ENCODE results near the gene MAPKBP1.

Gene MAPKBP1

GRCh38 chr15:41782371-41783282 is 8.3 kb downstream of the MAPKBP1 start:
- no peak for DNase-seq (ENCODE audit: low read depth)
- TF ChIP-seq, protein P1, sequence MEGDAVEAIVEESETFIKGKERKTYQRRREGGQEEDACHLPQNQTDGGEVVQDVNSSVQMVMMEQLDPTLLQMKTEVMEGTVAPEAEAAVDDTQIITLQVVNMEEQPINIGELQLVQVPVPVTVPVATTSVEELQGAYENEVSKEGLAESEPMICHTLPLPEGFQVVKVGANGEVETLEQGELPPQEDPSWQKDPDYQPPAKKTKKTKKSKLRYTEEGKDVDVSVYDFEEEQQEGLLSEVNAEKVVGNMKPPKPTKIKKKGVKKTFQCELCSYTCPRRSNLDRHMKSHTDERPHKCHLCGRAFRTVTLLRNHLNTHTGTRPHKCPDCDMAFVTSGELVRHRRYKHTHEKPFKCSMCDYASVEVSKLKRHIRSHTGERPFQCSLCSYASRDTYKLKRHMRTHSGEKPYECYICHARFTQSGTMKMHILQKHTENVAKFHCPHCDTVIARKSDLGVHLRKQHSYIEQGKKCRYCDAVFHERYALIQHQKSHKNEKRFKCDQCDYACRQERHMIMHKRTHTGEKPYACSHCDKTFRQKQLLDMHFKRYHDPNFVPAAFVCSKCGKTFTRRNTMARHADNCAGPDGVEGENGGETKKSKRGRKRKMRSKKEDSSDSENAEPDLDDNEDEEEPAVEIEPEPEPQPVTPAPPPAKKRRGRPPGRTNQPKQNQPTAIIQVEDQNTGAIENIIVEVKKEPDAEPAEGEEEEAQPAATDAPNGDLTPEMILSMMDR (IDR thresholded peaks at IDR 0.05; ENCODE audit: low read length, missing control alignments), result no peak
- no peak overlapping the region for H3K4me3 ChIP-seq (replicated peaks; ENCODE audit: low read depth, low read length)

GRCh38 chr15:41783296-41783695 is 9.0 kb downstream of the MAPKBP1 start:
- no peak for DNase-seq (ENCODE audit: low read depth)
- H3K4me3 ChIP-seq (replicated peaks; ENCODE audit: low read depth, low read length), result no peak overlapping the region
- TF ChIP-seq, protein P1 (IDR thresholded peaks at IDR 0.05; ENCODE audit: low read length, missing control alignments), result no peak

DNA sequence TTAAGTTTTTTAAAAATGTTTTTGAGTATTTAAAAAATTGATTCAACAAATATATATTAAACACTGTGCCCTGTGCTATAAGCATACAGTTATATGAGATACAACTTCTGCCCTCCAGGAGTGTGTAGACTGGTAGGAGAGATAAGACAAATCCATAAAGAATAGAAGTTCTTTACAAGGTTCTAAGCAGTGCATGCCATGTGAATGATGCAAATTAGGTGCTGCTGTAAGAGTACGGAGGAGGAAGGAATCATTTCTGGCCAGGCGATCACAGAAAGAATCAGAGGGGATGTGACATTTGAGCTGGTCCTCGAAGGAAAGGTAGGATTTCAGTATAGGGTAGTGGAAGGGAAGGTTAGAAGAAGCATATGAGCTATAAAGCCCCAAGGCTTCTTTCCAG is 14.0 kb downstream of the MAPKBP1 start:
- no peak overlapping the region for H3K4me3 ChIP-seq (replicated peaks; ENCODE audit: low read depth, low read length)
- TF ChIP-seq, protein P1 (IDR thresholded peaks at IDR 0.05; ENCODE audit: low read length, missing control alignments), result no peak
- no peak for DNase-seq (ENCODE audit: low read depth)

DNA sequence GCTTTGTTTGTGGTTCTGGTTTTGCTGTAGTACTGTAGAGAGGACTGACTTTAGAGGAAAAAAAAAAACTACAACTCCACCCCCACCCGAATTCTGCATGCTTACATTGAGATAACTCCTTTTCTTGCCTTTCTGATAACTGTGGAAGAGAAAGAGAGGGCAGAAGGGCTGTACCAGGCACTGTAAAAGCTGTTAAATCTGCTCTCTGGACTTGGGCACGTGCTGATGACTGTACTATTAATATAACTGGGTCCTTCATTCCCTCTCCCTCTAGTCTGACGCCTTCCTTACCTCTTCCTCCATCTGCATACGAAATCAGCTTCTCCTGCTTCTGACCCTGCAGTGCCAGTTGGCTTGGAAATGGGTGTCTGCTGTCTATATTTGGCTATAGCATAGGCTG is 15.0 kb downstream of the MAPKBP1 start:
- H3K4me3 ChIP-seq (replicated peaks; ENCODE audit: low read depth, low read length), result no peak overlapping the region
- DNase-seq (ENCODE audit: low read depth), result no peak
- TF ChIP-seq, protein P1 (IDR thresholded peaks at IDR 0.05; ENCODE audit: low read length, missing control alignments), result no peak

DNA sequence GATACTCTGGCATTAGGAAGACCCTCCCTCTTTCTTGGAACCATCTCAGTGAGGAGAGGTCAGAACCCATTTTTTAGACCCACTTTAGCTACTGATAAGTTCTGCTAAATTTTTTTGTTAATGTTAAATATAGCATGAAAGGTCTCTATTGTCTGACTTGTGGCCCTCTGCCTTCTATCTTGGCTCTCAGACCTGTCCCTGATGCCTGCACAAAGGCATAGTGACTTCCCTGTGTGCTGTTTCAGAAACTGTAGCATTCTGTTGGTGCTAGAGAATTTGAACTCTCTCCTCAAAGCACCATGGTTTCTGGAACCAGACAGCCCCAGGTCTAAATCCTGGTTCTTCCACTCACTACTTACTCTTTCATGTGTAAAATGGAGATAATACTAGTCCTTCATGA is 15.4 kb downstream of the MAPKBP1 start:
- H3K4me3 ChIP-seq (replicated peaks; ENCODE audit: low read depth, low read length), result no peak overlapping the region
- DNase-seq (ENCODE audit: low read depth), result no peak
- TF ChIP-seq, protein P1 (IDR thresholded peaks at IDR 0.05; ENCODE audit: low read length, missing control alignments), result no peak

DNA sequence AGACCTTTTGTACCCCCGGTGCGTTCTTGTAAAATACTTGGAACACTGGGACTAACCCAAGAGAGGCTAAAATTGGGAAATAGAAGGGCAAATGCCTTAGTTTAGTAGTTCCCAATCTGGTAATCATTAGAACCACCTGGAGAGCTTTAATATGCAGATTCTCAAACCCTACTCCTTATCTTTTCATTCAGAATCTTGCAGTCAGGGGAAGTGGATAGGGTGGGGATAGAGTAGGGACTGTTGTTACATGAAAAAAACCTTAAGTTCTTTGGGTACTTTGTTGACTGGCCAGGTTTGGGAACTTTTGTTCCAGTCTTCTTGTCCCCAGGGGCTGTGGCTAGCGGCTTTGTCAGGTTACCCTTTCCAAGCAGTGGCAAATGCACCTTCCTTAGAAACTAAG is 15.9 kb downstream of the MAPKBP1 start:
- no peak overlapping the region for H3K4me3 ChIP-seq (replicated peaks; ENCODE audit: low read depth, low read length)
- TF ChIP-seq, protein P1 (IDR thresholded peaks at IDR 0.05; ENCODE audit: low read length, missing control alignments), result no peak
- DNase-seq (ENCODE audit: low read depth), result no peak

All from fibroblast of pulmonary artery (primary cell).